Measurements from ENCODE around the gene RNF7. TPM values are rescaled to one million over a fixed set of nuclear protein-coding genes. Genes with fewer than 3 reads are reported as not detected.
"Not testable (repeated sequence)": the region's sequence is repeated elsewhere in the genome, so short reads cannot be mapped to it uniquely, and the experiment has no call there.

The RNF7 gene
- total RNA-seq, 1 experiment from 2014 or later, result 124 TPM

GRCh38 chr3:141728355-141728892 is 9.7 kb upstream of the RNF7 start:
- in situ Hi-C loops (cut with HindIII; ENCODE audit: low sequenced_read_pairs), result no loop called here
- no peak for DNase-seq (ENCODE audit: low spot score)

GRCh38 chr3:141729240-141729639 is 8.9 kb upstream of the RNF7 start:
- DNase-seq (ENCODE audit: low spot score), result no peak
- in situ Hi-C loops (cut with HindIII; ENCODE audit: low sequenced_read_pairs), result no loop called here

GRCh38 chr3:141735176-141735575 is 2.9 kb upstream of the RNF7 start:
- no peak for DNase-seq (ENCODE audit: low spot score)
- in situ Hi-C loops (cut with HindIII; ENCODE audit: low sequenced_read_pairs), result no loop called here

- DNase-seq (ENCODE audit: low spot score), result no peak
- in situ Hi-C loops (cut with HindIII; ENCODE audit: low sequenced_read_pairs), result no loop called here
These were observed 2.2 kb upstream of the RNF7 start for GRCh38 chr3:141735770-141736465.

- in situ Hi-C loops (cut with HindIII; ENCODE audit: low sequenced_read_pairs), result no loop called here
These were observed 1.0 kb upstream of the RNF7 start for GRCh38 chr3:141737093-141737492.

GRCh38 chr3:141737678-141738021 is 448 bp upstream of the RNF7 start:
- no peak for DNase-seq (ENCODE audit: low spot score)
- in situ Hi-C loops (cut with HindIII; ENCODE audit: low sequenced_read_pairs), result no loop called here

More at GRCh38 chr3:141737093-141737492, 1.0 kb upstream of the RNF7 start:
- no peak for DNase-seq (ENCODE audit: low spot score)

GRCh38 chr3:141738891-141739363 is 829 bp downstream of the RNF7 start:
- DNase-seq (ENCODE audit: low spot score), result peak; percentile 38
- in situ Hi-C loops (cut with HindIII; ENCODE audit: low sequenced_read_pairs), result no loop called here

GRCh38 chr3:141739731-141740130 is 1.6 kb downstream of the RNF7 start:
- DNase-seq (ENCODE audit: low spot score), result no peak
- in situ Hi-C loops (cut with HindIII; ENCODE audit: low sequenced_read_pairs), result no loop called here

GRCh38 chr3:141740349-141740748 is 2.3 kb downstream of the RNF7 start:
- in situ Hi-C loops (cut with HindIII; ENCODE audit: low sequenced_read_pairs), result no loop called here
- DNase-seq (ENCODE audit: low spot score), result no peak

GRCh38 chr3:141743305-141743704 is 5.2 kb downstream of the RNF7 start:
- in situ Hi-C loops (cut with HindIII; ENCODE audit: low sequenced_read_pairs), result no loop called here
- DNase-seq (ENCODE audit: low spot score), result no peak

- in situ Hi-C loops (cut with HindIII; ENCODE audit: low sequenced_read_pairs), result no loop called here
- DNase-seq (ENCODE audit: low spot score), result no peak
These were observed 8.9 kb downstream of the RNF7 start for GRCh38 chr3:141746962-141747361.

GRCh38 chr3:141753399-141753798 is 15.3 kb downstream of the RNF7 start:
- DNase-seq (ENCODE audit: low spot score), result no peak
- in situ Hi-C loops (cut with HindIII; ENCODE audit: low sequenced_read_pairs), result no loop called here

GRCh38 chr3:141754032-141754431 is 15.9 kb downstream of the RNF7 start:
- in situ Hi-C loops (cut with HindIII; ENCODE audit: low sequenced_read_pairs), result no loop called here
- no peak for DNase-seq (ENCODE audit: low spot score)

- in situ Hi-C loops (cut with HindIII; ENCODE audit: low sequenced_read_pairs); DNase-seq (ENCODE audit: low spot score): not testable (repeated sequence)
These were observed 24.5 kb downstream of the RNF7 start for GRCh38 chr3:141762552-141762951.

- in situ Hi-C loops (cut with HindIII; ENCODE audit: low sequenced_read_pairs), result no loop called here
These were observed 25.1 kb downstream of the RNF7 start, which contains the start of gene GRK7 for GRCh38 chr3:141763088-141763750. Gene GRK7, plus strand, starts transcription at chr3:141763408. Its CDS starts 14,877 bp downstream, at chr3:141778285.

GRCh38 chr3:141764045-141764444 is 25.9 kb downstream of the RNF7 start:
- in situ Hi-C loops (cut with HindIII; ENCODE audit: low sequenced_read_pairs), result no loop called here

More at GRCh38 chr3:141763088-141763750, 25.1 kb downstream of the RNF7 start, which contains the start of gene GRK7:
- DNase-seq (ENCODE audit: low spot score), result no peak

GRCh38 chr3:141764465-141764864 is 26.4 kb downstream of the RNF7 start:
- in situ Hi-C loops (cut with HindIII; ENCODE audit: low sequenced_read_pairs), result no loop called here
- no peak for DNase-seq (ENCODE audit: low spot score)

More at GRCh38 chr3:141764045-141764444, 25.9 kb downstream of the RNF7 start:
- DNase-seq (ENCODE audit: low spot score), result no peak

GRCh38 chr3:141764986-141765385 is 26.9 kb downstream of the RNF7 start:
- in situ Hi-C loops (cut with HindIII; ENCODE audit: low sequenced_read_pairs), result no loop called here
- no peak for DNase-seq (ENCODE audit: low spot score)

- in situ Hi-C loops (cut with HindIII; ENCODE audit: low sequenced_read_pairs), result no loop called here
- no peak for DNase-seq (ENCODE audit: low spot score)
These were observed 29.0 kb downstream of the RNF7 start for GRCh38 chr3:141767066-141767465.

GRCh38 chr3:141769221-141769894 is 31.3 kb downstream of the RNF7 start:
- in situ Hi-C loops (cut with HindIII; ENCODE audit: low sequenced_read_pairs), result no loop called here
- DNase-seq (ENCODE audit: low spot score), result no peak
